ENCODE measurements around the gene SLC25A19. TPM values are rescaled to one million over a fixed set of nuclear protein-coding genes. Genes with fewer than 3 reads are reported as not detected.

SLC25A19 gene
- total RNA-seq, 1 donor from 2014 or later: 12.8 TPM

DNA sequence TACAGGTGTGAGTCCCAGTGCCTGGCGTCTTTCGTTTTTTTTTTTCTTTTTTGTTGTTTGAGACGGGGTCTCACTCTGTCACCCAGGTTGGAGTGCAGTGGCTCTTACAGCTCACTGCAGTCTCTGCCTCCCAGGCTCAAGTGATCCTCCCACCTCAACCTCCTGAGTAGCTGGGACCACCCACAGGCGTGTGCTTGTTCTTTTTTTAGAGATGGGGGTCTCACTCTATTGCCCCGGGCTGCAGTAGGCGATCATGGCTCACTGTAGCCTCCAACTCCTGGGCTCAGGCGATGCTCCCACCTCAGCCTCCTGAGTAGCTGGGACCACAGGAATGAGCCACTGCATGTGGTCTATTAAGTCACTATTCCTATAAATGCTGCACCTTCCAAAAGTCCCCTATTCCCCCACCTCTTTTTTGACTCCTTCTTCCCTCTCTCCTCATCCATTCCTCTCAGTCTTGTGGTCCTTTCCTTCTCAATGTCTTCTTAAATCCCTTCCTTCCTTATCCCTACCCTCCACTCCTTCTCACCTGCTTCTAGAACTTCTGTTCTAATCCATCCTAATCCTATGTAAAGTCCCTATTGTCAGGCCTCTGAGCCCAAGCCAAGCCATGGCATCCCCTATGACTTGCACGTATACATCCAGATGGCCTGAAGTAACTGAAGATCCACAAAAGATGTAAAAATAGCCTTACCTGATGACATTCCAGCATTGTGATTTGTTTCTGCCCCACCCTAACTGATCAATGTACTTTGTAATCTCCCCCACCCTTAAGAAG is 37.0 kb downstream of the SLC25A19 start:
- Histone ChIP-seq H3K27ac (ENCODE audit: low read depth, low read length) (no peak overlapping the region), H4K20me1 (ENCODE audit: insufficient read depth, low read length) (peaks cover 39% of the 10 kb centered on the region), H3K4me1 (ENCODE audit: insufficient read depth, low read length) (no peaks in the 10 kb centered on the region), H3K79me2 (ENCODE audit: insufficient read depth, low read length) (peaks cover 49% of the 10 kb centered on the region), H3K27me3 (ENCODE audit: insufficient read depth, low read length) (no peaks in the 10 kb centered on the region), H3K9ac (ENCODE audit: low read length) (no peak overlapping the region), H3K9me3 (ENCODE audit: insufficient read depth, low read depth, low read length) (no peaks in the 10 kb centered on the region), H2AFZ (ENCODE audit: low read depth, low read length) (no peak overlapping the region), H3K4me2 (ENCODE audit: low read length) (no peak overlapping the region), H3K36me3 (ENCODE audit: insufficient read depth, low read length) (no peaks in the 10 kb centered on the region), H3K4me3 (ENCODE audit: insufficient read depth, low read depth, low read length) (no peak overlapping the region)
- Mint-ChIP-seq H3K36me3 (ENCODE audit: low read depth, unreplicated experiment) (peaks cover 3% of the 10 kb centered on the region), H3K27ac (ENCODE audit: unreplicated experiment) (no peak overlapping the region), H3K4me3 (ENCODE audit: unreplicated experiment) (no peak overlapping the region), H3K4me1 (ENCODE audit: low read depth, unreplicated experiment) (peaks cover 19% of the 10 kb centered on the region), H3K27me3 (ENCODE audit: low read depth, unreplicated experiment) (no peaks in the 10 kb centered on the region), H3K9me3 (ENCODE audit: unreplicated experiment) (no peaks in the 10 kb centered on the region)
- FAIRE-seq (no peak), DNase-seq (ENCODE audit: low read depth) (no peak)
- TF ChIP-seq, protein P1, sequence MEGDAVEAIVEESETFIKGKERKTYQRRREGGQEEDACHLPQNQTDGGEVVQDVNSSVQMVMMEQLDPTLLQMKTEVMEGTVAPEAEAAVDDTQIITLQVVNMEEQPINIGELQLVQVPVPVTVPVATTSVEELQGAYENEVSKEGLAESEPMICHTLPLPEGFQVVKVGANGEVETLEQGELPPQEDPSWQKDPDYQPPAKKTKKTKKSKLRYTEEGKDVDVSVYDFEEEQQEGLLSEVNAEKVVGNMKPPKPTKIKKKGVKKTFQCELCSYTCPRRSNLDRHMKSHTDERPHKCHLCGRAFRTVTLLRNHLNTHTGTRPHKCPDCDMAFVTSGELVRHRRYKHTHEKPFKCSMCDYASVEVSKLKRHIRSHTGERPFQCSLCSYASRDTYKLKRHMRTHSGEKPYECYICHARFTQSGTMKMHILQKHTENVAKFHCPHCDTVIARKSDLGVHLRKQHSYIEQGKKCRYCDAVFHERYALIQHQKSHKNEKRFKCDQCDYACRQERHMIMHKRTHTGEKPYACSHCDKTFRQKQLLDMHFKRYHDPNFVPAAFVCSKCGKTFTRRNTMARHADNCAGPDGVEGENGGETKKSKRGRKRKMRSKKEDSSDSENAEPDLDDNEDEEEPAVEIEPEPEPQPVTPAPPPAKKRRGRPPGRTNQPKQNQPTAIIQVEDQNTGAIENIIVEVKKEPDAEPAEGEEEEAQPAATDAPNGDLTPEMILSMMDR (IDR thresholded peaks at IDR 0.05; ENCODE audit: insufficient read depth, low read depth, low read length): no peak
- no peak for TF ChIP-seq EZH2 (IDR thresholded peaks at IDR 0.05; ENCODE audit: insufficient read depth, low read length)

- TF ChIP-seq EZH2 (IDR thresholded peaks at IDR 0.05; ENCODE audit: insufficient read depth, low read length): no peak
- TF ChIP-seq, protein P1 (IDR thresholded peaks at IDR 0.05; ENCODE audit: insufficient read depth, low read depth, low read length): no peak
- Mint-ChIP-seq H3K36me3 (ENCODE audit: low read depth, unreplicated experiment) (peaks cover 9% of the 10 kb centered on the region), H3K4me1 (ENCODE audit: low read depth, unreplicated experiment) (peaks cover 10% of the 10 kb centered on the region), H3K4me3 (ENCODE audit: unreplicated experiment) (peak overlapping the region; percentile 31), H3K27ac (ENCODE audit: unreplicated experiment) (no peak overlapping the region), H3K9me3 (ENCODE audit: unreplicated experiment) (no peaks in the 10 kb centered on the region), H3K27me3 (ENCODE audit: low read depth, unreplicated experiment) (no peaks in the 10 kb centered on the region)
- H3K9ac ChIP-seq (ENCODE audit: low read length): peak overlapping the region; percentile 34
- no peak overlapping the region for H3K27ac ChIP-seq (ENCODE audit: low read depth, low read length)
- peak overlapping the region; percentile 73 for H3K4me2 ChIP-seq (ENCODE audit: low read length)
- H3K4me1 ChIP-seq (ENCODE audit: insufficient read depth, low read length): no peaks in the 10 kb centered on the region
- no peaks in the 10 kb centered on the region for H3K27me3 ChIP-seq (ENCODE audit: insufficient read depth, low read length)
- no peaks in the 10 kb centered on the region for H3K9me3 ChIP-seq (ENCODE audit: insufficient read depth, low read depth, low read length)
- peaks cover 56% of the 10 kb centered on the region for H4K20me1 ChIP-seq (ENCODE audit: insufficient read depth, low read length)
- FAIRE-seq (no peak), DNase-seq (ENCODE audit: low read depth) (no peak)
- peaks cover 10% of the 10 kb centered on the region for H3K36me3 ChIP-seq (ENCODE audit: insufficient read depth, low read length)
- H3K79me2 ChIP-seq (ENCODE audit: insufficient read depth, low read length): peaks cover 45% of the 10 kb centered on the region
- H2AFZ ChIP-seq (ENCODE audit: low read depth, low read length): no peak overlapping the region
- H3K4me3 ChIP-seq (ENCODE audit: insufficient read depth, low read depth, low read length): peak overlapping the region; percentile 5
Measured at GRCh38 chr17:75250009-75250471, 39.2 kb downstream of the SLC25A19 start.

GRCh38 chr17:75249564-75249963 is 39.7 kb downstream of the SLC25A19 start:
- Mint-ChIP-seq H3K27ac (ENCODE audit: unreplicated experiment) (no peak overlapping the region), H3K36me3 (ENCODE audit: low read depth, unreplicated experiment) (peaks cover 10% of the 10 kb centered on the region), H3K4me3 (ENCODE audit: unreplicated experiment) (peak overlapping the region; percentile 22), H3K4me1 (ENCODE audit: low read depth, unreplicated experiment) (peaks cover 10% of the 10 kb centered on the region), H3K27me3 (ENCODE audit: low read depth, unreplicated experiment) (no peaks in the 10 kb centered on the region), H3K9me3 (ENCODE audit: unreplicated experiment) (no peaks in the 10 kb centered on the region)
- H3K9ac ChIP-seq (ENCODE audit: low read length): peak overlapping the region; percentile 34
- H2AFZ ChIP-seq (ENCODE audit: low read depth, low read length): no peak overlapping the region
- peak overlapping the region; percentile 73 for H3K4me2 ChIP-seq (ENCODE audit: low read length)
- TF ChIP-seq, protein P1 (IDR thresholded peaks at IDR 0.05; ENCODE audit: insufficient read depth, low read depth, low read length): no peak
- no peak for TF ChIP-seq EZH2 (IDR thresholded peaks at IDR 0.05; ENCODE audit: insufficient read depth, low read length)
- no peaks in the 10 kb centered on the region for H3K9me3 ChIP-seq (ENCODE audit: insufficient read depth, low read depth, low read length)
- no peak overlapping the region for H3K4me3 ChIP-seq (ENCODE audit: insufficient read depth, low read depth, low read length)
- no peaks in the 10 kb centered on the region for H3K27me3 ChIP-seq (ENCODE audit: insufficient read depth, low read length)
- no peak for DNase-seq (ENCODE audit: low read depth)
- no peak overlapping the region for H3K27ac ChIP-seq (ENCODE audit: low read depth, low read length)
- FAIRE-seq: no peak
- H3K4me1 ChIP-seq (ENCODE audit: insufficient read depth, low read length): no peaks in the 10 kb centered on the region
- peaks cover 14% of the 10 kb centered on the region for H3K36me3 ChIP-seq (ENCODE audit: insufficient read depth, low read length)
- peaks cover 45% of the 10 kb centered on the region for H3K79me2 ChIP-seq (ENCODE audit: insufficient read depth, low read length)
- H4K20me1 ChIP-seq (ENCODE audit: insufficient read depth, low read length): peaks cover 56% of the 10 kb centered on the region
